ENCODE results near the gene HPN.

GRCh38 chr19:35083691-35084508, 42.4 kb downstream of the HPN start:
- no peak for TF ChIP-seq POLR2A (IDR thresholded peaks at IDR 0.05)
- TF ChIP-seq, protein P1, sequence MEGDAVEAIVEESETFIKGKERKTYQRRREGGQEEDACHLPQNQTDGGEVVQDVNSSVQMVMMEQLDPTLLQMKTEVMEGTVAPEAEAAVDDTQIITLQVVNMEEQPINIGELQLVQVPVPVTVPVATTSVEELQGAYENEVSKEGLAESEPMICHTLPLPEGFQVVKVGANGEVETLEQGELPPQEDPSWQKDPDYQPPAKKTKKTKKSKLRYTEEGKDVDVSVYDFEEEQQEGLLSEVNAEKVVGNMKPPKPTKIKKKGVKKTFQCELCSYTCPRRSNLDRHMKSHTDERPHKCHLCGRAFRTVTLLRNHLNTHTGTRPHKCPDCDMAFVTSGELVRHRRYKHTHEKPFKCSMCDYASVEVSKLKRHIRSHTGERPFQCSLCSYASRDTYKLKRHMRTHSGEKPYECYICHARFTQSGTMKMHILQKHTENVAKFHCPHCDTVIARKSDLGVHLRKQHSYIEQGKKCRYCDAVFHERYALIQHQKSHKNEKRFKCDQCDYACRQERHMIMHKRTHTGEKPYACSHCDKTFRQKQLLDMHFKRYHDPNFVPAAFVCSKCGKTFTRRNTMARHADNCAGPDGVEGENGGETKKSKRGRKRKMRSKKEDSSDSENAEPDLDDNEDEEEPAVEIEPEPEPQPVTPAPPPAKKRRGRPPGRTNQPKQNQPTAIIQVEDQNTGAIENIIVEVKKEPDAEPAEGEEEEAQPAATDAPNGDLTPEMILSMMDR (IDR thresholded peaks at IDR 0.05): no peak

All from Peyer's patch (tissue), 4 donors.